HG02938 (cell line): ENCODE measurements around the gene TGFB1I1.

Experiments used
- ATAC-seq: cut with Tn5 transposase; IDR thresholded peaks from one replicate; pipeline ENCODE4 v1.9.1; 2021; ENCODE audit warnings: mild to moderate bottlenecking, moderate library complexity; ENCODE audit not compliant: unreplicated experiment

The TGFB1I1 gene

GRCh38 chr16:31451681-31452351, 20.1 kb upstream of the TGFB1I1 start:
- ATAC-seq: no peak

GRCh38 chr16:31452631-31453106, 19.3 kb upstream of the TGFB1I1 start:
- ATAC-seq: no peak

- no peak for ATAC-seq
Observed at GRCh38 chr16:31453255-31454204, 18.4 kb upstream of the TGFB1I1 start.

- no peak for ATAC-seq
Observed at GRCh38 chr16:31455601-31456314, 16.2 kb upstream of the TGFB1I1 start.

GRCh38 chr16:31456988-31457360, 15.0 kb upstream of the TGFB1I1 start:
- no peak for ATAC-seq

- ATAC-seq: no peak
Observed at GRCh38 chr16:31458073-31458843, 13.7 kb upstream of the TGFB1I1 start.

GRCh38 chr16:31458844-31459686, 12.9 kb upstream of the TGFB1I1 start, which contains the start of gene ARMC5:
Gene ARMC5 (plus strand): TSS chr16:31459501. CDS start chr16:31459525, 24 bp downstream.
- peak; percentile 78 for ATAC-seq

GRCh38 chr16:31459687-31460581, 12.0 kb upstream of the TGFB1I1 start:
- peak; percentile 64 for ATAC-seq

GRCh38 chr16:31460582-31461002, 11.4 kb upstream of the TGFB1I1 start:
- no peak for ATAC-seq

GRCh38 chr16:31461201-31461920, 10.6 kb upstream of the TGFB1I1 start:
- ATAC-seq: no peak

GRCh38 chr16:31461921-31462804, 9.8 kb upstream of the TGFB1I1 start:
- no peak for ATAC-seq

GRCh38 chr16:31464348-31464769, 7.6 kb upstream of the TGFB1I1 start:
- no peak for ATAC-seq

GRCh38 chr16:31464781-31465260, 7.1 kb upstream of the TGFB1I1 start:
- ATAC-seq: no peak

- no peak for ATAC-seq
Observed at GRCh38 chr16:31465788-31466370, 6.1 kb upstream of the TGFB1I1 start.

GRCh38 chr16:31466381-31466841, 5.5 kb upstream of the TGFB1I1 start:
- ATAC-seq: no peak

GRCh38 chr16:31467151-31467773, 4.7 kb upstream of the TGFB1I1 start:
- ATAC-seq: peak; percentile 52
